ENCODE results near the gene CBX2. TPM values are rescaled to one million over a fixed set of nuclear protein-coding genes. Genes with fewer than 3 reads are reported as not detected.

CBX2 gene
- total and polyA plus RNA-seq, 2 of the 4 experiments (the other 2 are of a cell fraction) = 2.0 to 3.2 TPM

DNA sequence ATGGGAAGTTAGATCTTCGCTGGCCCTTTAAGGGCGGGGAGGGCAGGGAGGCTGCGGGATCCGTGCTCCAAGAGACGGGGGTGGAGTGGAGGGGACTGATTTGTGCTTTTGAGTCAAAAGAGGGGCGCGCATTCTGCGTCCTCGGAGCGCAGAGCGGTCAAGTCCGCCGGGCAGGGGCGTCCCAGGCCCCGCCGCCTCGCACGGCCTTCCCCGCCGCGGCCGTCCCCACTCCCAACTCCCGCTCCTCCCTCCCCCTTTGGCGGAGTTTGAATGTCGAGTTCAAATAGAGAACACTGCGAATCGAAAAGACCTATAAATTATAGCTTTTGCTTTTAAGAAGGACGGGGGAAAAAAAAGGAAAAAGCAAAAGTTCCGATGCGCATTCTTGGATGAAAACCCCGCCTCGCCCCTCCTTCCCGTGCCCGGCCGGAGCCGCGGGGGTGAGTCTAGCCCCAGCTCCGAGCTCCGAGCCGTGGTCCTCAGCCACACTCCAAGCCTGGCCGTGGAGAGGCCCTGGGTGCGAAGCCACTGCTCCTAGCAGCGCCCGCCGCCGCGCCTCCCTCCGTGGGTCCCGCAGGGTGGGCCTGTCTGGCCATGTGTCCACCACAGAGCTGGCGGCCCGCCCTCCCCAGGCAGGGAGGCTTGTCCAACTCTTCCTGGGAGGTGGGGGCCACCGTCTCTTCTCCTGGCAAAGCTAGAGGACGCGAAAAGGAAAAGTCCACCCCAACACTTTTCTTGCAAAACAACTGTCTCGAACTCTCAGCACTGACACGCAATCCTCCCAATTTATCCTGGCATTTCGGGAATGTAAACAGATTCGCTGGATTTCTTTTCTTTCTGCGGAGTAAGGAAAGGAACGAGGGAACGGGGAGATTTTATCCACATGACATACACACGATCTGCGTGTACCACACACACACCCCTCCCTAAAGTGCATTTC is 15.3 kb downstream of the CBX2 start (continued):
- TF ChIP-seq MXI1 (IDR thresholded peaks at IDR 0.05; ENCODE audit: borderline replicate concordance, low read depth, low read length) (peak; percentile 75; the same call in 1 of the 2 replicates), MAZ (IDR thresholded peaks at IDR 0.05; ENCODE audit: borderline replicate concordance, low read depth, low read length) (peak; percentile 94), CEBPB (IDR thresholded peaks at IDR 0.05; ENCODE audit: low read depth, low read length) (peak; percentile 91), RFX5 (IDR thresholded peaks at IDR 0.05; ENCODE audit: low read depth, low read length) (no peak), RAD21 (IDR thresholded peaks at IDR 0.05; ENCODE audit: low read length) (no peak)
- TF ChIP-seq, protein P1, sequence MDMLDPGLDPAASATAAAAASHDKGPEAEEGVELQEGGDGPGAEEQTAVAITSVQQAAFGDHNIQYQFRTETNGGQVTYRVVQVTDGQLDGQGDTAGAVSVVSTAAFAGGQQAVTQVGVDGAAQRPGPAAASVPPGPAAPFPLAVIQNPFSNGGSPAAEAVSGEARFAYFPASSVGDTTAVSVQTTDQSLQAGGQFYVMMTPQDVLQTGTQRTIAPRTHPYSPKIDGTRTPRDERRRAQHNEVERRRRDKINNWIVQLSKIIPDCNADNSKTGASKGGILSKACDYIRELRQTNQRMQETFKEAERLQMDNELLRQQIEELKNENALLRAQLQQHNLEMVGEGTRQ (IDR thresholded peaks at IDR 0.05; ENCODE audit: low read depth, low read length) = no peak
